ENCODE results near the gene LAMA3. TPM values are rescaled to one million over a fixed set of nuclear protein-coding genes. Genes with fewer than 3 reads are reported as not detected.

The LAMA3 gene
- total RNA-seq, 2 donors from 2014 or later: 31.9 to 41.3 TPM

- no peak for DNase-seq
- Histone ChIP-seq H3K36me3 (no peaks in the 10 kb centered on the region), H3K9ac (ENCODE audit: low read depth in 2 of 2, low read length in 2 of 2) (no peak overlapping the region), H3K27ac (no peak overlapping the region), H3K4me3 (no peak overlapping the region), H3K9me3 (no peaks in the 10 kb centered on the region), H3K4me1 (peaks cover 8% of the 10 kb centered on the region), H3K27me3 (peaks cover 18% of the 10 kb centered on the region)
- intact Hi-C loops (cut with DNase I): no loop called here
- TF ChIP-seq CTCF (IDR thresholded peaks at IDR 0.05): no peak
Observed at GRCh38 chr18:23690505-23691068, 1.3 kb downstream of the LAMA3 start.

GRCh38 chr18:23693846-23694245 lies 4.6 kb downstream of the LAMA3 start:
- H3K9ac ChIP-seq (ENCODE audit: low read depth in 2 of 2, low read length in 2 of 2): no peak overlapping the region
- no peak for TF ChIP-seq CTCF (IDR thresholded peaks at IDR 0.05)
- H3K27ac ChIP-seq: no peak overlapping the region
- peaks cover 17% of the 10 kb centered on the region for H3K27me3 ChIP-seq
- H3K4me3 ChIP-seq: no peak overlapping the region
- DNase-seq: no peak
- no peaks in the 10 kb centered on the region for H3K36me3 ChIP-seq
- H3K9me3 ChIP-seq: no peaks in the 10 kb centered on the region
- intact Hi-C loops (cut with DNase I): no loop called here
- H3K4me1 ChIP-seq: peaks cover 7% of the 10 kb centered on the region

- H3K27ac ChIP-seq: no peak overlapping the region
- H3K27me3 ChIP-seq: peaks cover 7% of the 10 kb centered on the region
- H3K9ac ChIP-seq (ENCODE audit: low read depth in 2 of 2, low read length in 2 of 2): no peak overlapping the region
- DNase-seq: no peak
- no peaks in the 10 kb centered on the region for H3K36me3 ChIP-seq
- H3K9me3 ChIP-seq: no peaks in the 10 kb centered on the region
- peaks cover 4% of the 10 kb centered on the region for H3K4me1 ChIP-seq
- no peak for TF ChIP-seq CTCF (IDR thresholded peaks at IDR 0.05)
- intact Hi-C loops (cut with DNase I): no loop called here
- no peak overlapping the region for H3K4me3 ChIP-seq
Observed at GRCh38 chr18:23694637-23695430, 5.6 kb downstream of the LAMA3 start.

GRCh38 chr18:23701017-23701416 lies 11.8 kb downstream of the LAMA3 start:
- Histone ChIP-seq H3K9me3 (no peaks in the 10 kb centered on the region), H3K36me3 (no peaks in the 10 kb centered on the region), H3K9ac (ENCODE audit: low read depth in 2 of 2, low read length in 2 of 2) (no peak overlapping the region), H3K4me1 (no peaks in the 10 kb centered on the region), H3K27me3 (no peaks in the 10 kb centered on the region), H3K4me3 (no peak overlapping the region), H3K27ac (no peak overlapping the region)
- TF ChIP-seq CTCF (IDR thresholded peaks at IDR 0.05): no peak
- intact Hi-C loops (cut with DNase I): loop anchor here (5.0 to 10.0 kb wide), 2 partner anchors 114 to 189 kb away; no protein-coding TSS in a partner anchor
- no peak for DNase-seq

GRCh38 chr18:23701544-23702064 lies 12.4 kb downstream of the LAMA3 start:
- Histone ChIP-seq H3K4me1 (no peaks in the 10 kb centered on the region), H3K9ac (ENCODE audit: low read depth in 2 of 2, low read length in 2 of 2) (no peak overlapping the region), H3K27ac (no peak overlapping the region), H3K27me3 (no peaks in the 10 kb centered on the region), H3K4me3 (no peak overlapping the region), H3K9me3 (no peaks in the 10 kb centered on the region), H3K36me3 (no peaks in the 10 kb centered on the region)
- intact Hi-C loops (cut with DNase I): loop anchor here (2.0 to 10.0 kb wide), 3 partner anchors 79 to 189 kb away; no protein-coding TSS in a partner anchor
- no peak for TF ChIP-seq CTCF (IDR thresholded peaks at IDR 0.05)
- no peak for DNase-seq

All from colonic mucosa (tissue), 4 donors.